K562 (cell line): Measurements from ENCODE around the gene TSTD2.

Experiments used
- KLF6 ChIP-seq: fragments of 250-450 bp; sonication (Bioruptor Pico); IDR thresholded peaks from 2 replicates; pipeline ENCODE4 v1.4.0; 2020; ENCODE audit warnings: mild to moderate bottlenecking, moderate library complexity, borderline replicate concordance
- ZNF140 ChIP-seq: fragments of 250-450 bp; sonication (Bioruptor Pico); IDR thresholded peaks from 2 replicates; pipeline ENCODE4 v1.8.0; 2021; ENCODE audit warnings: moderate library complexity, mild to moderate bottlenecking, inconsistent platforms

DNA sequence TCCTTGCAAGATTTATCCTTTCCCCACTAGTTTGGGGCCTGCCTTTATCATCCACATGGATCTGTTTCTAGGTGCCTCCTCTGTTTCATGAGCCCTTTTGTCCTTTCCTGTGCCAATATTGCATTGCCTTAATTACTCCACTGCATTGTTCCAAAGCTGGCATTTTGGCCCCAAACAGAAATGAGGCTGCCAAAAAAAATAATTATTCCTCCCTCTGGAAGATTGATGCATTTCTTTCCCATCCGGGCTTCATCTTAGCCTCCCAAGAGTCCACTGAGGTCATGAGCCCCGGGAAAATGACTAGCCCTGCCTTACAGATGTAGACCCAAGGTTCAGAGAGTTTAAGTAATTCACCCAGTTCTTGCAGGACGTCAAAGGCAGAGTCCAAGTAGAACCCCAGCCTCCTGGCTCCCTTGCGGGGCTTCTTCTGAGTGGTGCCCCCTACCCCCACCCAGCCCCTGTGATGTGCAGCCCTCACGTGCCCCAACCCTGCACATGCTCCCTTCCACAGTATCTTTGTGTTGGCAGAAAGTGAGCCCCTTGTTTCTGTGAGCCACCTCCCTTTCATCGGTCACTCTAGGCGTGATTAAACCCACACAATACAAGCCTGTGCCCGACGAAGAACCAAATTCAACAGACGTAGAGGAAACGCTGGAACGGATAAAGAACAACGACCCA is 69.6 kb downstream of the TSTD2 start:
- TF ChIP-seq ZNF140 (CRISPR knock-in tag) (no peak), KLF6 (CRISPR knock-in tag) (no peak)
